HG03097 (cell line): ENCODE data around the gene RAB4A.

Source experiments
- ATAC-seq: cut with Tn5 transposase; IDR thresholded peaks from one replicate; pipeline ENCODE4 v1.9.1; 2021; ENCODE audit not compliant: unreplicated experiment, low FRiP score

RAB4A gene

DNA sequence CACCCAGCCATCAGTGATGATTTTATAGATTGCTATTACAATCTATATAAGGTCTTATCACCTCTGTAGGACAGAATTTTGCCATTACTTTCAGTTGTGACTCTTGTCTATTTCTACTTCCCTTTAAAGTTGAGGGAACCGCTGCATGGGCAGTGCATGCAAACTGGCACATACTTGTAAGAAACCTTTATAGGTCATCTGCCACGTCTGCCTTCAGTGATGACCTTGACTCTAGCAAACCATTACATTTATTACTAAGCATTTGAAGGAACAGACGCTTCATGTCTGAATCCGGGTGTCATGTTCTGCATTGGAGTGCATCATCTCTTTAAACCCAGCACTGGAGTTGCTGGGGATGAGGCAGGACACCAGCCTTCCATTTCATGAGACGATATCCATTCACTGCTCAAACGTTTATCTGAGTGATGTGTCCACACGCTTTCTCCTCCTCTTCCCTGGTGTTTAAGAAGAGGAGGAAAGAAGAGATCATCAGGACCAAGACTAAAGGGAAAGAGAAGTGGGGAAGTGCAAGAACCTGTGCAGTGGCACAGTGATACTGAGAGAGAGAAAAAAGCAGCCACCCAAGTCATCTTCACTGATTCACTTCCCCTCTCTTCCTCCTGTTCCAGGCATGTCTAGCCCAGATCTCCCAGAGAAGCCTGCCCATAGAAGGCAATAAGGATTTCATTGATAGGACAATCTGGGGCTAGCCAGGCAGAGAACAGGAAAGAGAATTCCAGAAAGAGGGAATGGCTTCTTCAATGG is 57.9 kb downstream of the RAB4A start:
- ATAC-seq = no peak

- no peak for ATAC-seq
Measured at GRCh38 chr1:229334269-229334668, 63.4 kb downstream of the RAB4A start.

- no peak for ATAC-seq
Measured at GRCh38 chr1:229334716-229335115, 63.8 kb downstream of the RAB4A start.

- no peak for ATAC-seq
Measured at GRCh38 chr1:229336345-229336744, 65.4 kb downstream of the RAB4A start.

GRCh38 chr1:229339086-229339485 is 68.2 kb downstream of the RAB4A start:
- ATAC-seq = no peak

DNA sequence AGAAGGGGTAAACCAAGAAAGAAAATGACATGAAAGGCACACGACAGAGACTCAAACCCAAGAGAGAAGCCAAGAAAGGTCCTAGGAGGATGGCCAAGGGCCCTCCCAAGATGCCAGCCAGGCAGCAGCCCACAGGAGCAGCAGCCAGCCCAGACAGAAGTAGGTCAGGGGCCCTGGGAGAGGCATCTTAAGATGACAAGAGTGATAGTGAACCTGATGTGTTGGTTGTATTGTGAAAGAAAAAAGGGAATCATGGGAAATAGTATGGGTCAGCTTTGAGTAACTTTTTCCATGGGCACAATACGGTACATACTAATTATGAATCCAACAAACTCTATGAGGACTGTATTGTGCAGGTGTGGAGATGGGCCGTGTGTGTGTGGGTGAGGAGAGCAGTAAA is 68.6 kb downstream of the RAB4A start:
- no peak for ATAC-seq

- no peak for ATAC-seq
Measured at GRCh38 chr1:229340496-229340895, 69.6 kb downstream of the RAB4A start.

DNA sequence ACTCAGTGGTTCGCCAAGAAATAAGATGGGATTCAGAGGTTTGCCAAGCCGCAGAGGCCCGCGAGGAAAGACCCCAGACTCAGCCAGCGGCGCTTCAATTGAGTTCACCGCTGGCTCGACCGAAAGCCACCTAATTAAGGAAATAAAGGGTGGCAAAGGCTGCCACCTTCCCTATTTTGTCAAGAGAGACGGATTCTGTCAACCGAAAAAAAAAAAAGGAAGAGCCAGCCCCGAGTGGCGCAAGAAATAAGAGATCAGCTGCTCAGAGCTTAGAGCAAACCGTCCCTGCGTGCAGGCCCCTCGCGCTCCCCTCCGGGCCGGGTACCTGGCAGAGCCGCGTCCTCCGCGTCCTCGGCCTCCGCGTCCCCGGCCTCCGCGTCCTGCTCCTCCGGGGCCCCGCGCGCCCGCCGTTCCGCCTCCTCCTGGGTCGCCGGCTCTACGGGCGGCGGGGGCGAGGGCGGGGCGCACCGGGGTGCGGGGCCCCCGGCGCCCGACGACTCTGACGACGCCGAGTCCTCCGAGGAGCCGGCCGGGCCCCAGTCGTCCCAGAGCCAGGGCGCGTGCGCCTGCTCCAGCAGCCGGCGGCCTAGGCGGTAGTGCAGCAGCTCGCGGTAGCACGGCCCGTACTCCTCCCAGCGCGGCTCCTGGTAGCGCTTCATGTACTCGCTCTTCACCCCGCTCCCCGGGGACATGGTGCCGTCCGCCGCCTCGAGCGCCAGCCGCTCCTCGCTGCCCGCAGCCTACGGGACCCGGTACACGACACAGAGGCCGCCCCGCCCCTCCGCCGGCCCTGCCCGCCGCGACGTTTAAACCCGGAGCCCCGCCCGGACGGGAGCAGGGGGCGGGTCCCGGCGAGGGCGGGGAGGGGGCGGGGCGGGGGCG is 71.1 kb downstream of the RAB4A start:
- peak; percentile 58 for ATAC-seq

GRCh38 chr1:229342656-229343569 is 72.0 kb downstream of the RAB4A start, which contains the start of gene CCSAP:
Gene CCSAP (minus strand): TSS chr1:229343047. CDS start chr1:229342465, 582 bp downstream.
- peak; percentile 33 for ATAC-seq

- no peak for ATAC-seq
Measured at GRCh38 chr1:229344139-229344538, 73.2 kb downstream of the RAB4A start.

DNA sequence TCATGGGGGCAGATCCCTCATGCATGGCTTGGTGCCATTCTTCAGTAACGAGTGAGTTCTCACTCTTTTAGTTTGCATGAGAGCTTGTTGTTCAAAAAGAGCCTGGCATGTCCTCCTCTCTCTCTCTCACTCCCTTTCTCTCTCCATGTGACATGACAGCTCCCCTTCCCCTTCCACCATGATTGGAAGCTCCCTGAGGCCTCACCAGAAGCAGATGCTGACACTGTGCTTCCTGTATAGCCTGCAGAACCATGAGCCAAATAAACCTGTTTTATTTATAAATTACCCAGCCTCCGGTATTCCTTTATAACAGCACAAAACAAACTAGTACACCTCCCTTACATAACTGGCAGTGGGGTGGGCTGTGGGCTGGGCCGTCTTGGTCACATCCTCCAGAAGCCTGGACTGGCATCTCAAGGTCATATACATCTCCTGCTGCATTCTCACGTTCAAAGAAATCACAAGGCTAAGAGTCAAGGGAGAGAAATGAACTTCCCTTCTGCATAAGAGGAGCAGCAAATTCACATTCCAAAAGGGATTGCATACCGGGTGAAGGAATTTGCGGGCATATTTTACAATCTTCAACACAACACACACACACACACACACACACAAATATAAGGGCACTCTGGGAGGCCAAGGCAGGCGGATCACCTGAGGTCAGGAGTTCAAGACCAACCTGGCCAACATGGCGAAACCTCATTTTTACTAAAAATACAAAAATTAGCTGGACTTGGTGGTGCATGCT is 74.2 kb downstream of the RAB4A start:
- ATAC-seq = no peak

GRCh38 chr1:229347528-229347927 is 76.6 kb downstream of the RAB4A start:
- ATAC-seq = no peak

DNA sequence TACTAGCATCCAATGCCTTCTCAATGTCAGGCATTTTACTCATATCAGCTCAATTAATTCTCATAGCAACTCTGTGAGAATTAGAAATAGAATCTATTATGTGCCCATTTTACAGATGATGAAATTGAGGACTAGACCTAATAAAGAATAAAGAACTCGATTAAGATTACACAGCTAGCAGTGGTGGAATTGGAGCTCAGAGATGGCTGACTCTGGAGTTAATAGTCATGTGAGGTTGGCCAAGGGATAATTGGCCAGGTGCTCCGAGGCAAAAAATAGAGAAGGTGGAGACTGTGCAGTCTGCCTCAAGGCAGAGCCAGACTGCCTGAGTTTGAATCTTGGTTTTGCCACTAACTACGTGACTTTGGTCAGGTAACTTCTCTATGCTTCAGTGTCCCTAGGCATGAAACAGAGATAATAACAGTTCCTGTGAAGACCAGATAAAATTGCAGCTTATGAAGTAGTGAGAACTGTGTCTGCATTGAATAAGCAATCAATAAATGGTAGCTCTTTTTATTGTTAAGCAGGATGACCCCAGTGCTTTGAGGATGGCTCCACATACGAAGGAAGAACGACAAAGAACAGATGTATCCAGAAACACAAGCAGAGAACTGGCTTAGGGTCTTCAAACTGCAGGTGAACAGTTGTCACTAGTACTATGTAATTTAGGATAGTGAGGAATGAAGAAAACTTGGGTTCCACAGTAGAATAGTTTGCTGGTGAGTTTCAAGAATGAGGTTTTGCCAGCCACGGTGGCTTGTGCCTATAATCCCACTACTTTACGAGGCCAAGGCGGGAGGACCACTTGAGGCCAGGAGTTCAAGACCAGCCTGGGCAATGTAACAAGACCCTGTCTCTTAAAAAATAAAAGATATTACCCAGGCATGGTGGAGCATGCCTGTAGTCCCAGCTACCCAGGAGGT is 78.8 kb downstream of the RAB4A start:
- no peak for ATAC-seq

GRCh38 chr1:229352975-229353374 is 82.1 kb downstream of the RAB4A start:
- ATAC-seq = no peak

DNA sequence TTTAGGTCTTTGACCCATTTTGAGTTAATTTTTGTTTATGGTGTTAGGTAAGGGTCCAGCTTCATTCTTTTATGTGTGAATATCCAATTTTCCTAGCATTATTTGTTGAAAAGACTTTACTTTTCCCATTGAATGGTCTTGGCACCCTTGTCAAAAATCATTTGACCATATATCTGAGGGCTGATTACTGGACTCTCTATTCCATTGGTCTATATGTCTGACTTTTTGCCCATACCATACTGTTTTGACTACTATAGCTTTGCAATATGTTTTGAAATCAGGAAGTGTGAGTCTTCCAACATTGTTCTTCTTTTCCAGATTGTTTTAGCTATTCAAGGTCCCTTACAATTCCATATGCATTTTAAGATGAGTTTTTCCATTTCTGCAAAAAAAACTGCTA is 83.3 kb downstream of the RAB4A start:
- no peak for ATAC-seq
